H9 (cell line): Measurements from ENCODE around the gene HES3. TPM values are rescaled to one million over a fixed set of nuclear protein-coding genes. Genes with fewer than 3 reads are reported as not detected.

Experiments used
- DNase-seq: peaks from one replicate; pipeline ENCODE4 v3.0.0-alpha.2; 2017
- H2AFZ ChIP-seq: one replicate; pipeline ENCODE4 v1.6.1; 2013; ENCODE audit warnings: mild to moderate bottlenecking, low read length, control low read depth, moderate library complexity
- H2AK5ac ChIP-seq: 2 replicates; pipeline ENCODE4 v1.6.1; 2013; ENCODE audit warnings: low read length, control low read depth, mixed read lengths; ENCODE audit not compliant: insufficient read length
- H2BK120ac ChIP-seq: one replicate; pipeline ENCODE4 v1.6.1; 2013; ENCODE audit warnings: low read depth, mild to moderate bottlenecking, low read length, control low read depth, inconsistent platforms; ENCODE audit not compliant: poor library complexity, severe bottlenecking
- H2BK12ac ChIP-seq: 2 replicates; pipeline ENCODE4 v1.6.1; 2013; ENCODE audit warnings: low read length, control low read depth, mixed read lengths, low read depth; ENCODE audit not compliant: insufficient read length
- H2BK15ac ChIP-seq: 2 replicates; pipeline ENCODE4 v1.6.1; 2013; ENCODE audit warnings: low read depth, low read length, control low read depth
- H2BK20ac ChIP-seq: one replicate; pipeline ENCODE4 v1.6.1; 2013; ENCODE audit warnings: low read depth, mild to moderate bottlenecking, low read length, control low read depth, inconsistent platforms; ENCODE audit not compliant: poor library complexity, severe bottlenecking
- H2BK5ac ChIP-seq: 2 replicates; pipeline ENCODE4 v1.6.1; 2013; ENCODE audit warnings: low read length, control low read depth, mixed read lengths; ENCODE audit not compliant: insufficient read length
- H3K14ac ChIP-seq: 2 replicates; pipeline ENCODE4 v1.6.1; 2013; ENCODE audit warnings: low read length, control low read depth; ENCODE audit not compliant: insufficient read depth
- H3K18ac ChIP-seq: 2 replicates; pipeline ENCODE4 v1.6.1; 2013; ENCODE audit warnings: low read depth, mild to moderate bottlenecking, mixed read lengths, low read length, control low read depth; ENCODE audit not compliant: insufficient read length
- H3K23ac ChIP-seq: 2 replicates; pipeline ENCODE4 v1.6.1; 2013; ENCODE audit warnings: low read length, control low read depth, mixed read lengths, low read depth; ENCODE audit not compliant: insufficient read length
- H3K23me2 ChIP-seq: 2 replicates; pipeline ENCODE4 v1.6.1; 2013; ENCODE audit warnings: low read depth, mild to moderate bottlenecking, mixed read lengths, low read length, control low read depth; ENCODE audit not compliant: insufficient read length, poor library complexity, severe bottlenecking
- H3K27ac ChIP-seq: 2 replicates; pipeline ENCODE4 v1.5.1; 2013; ENCODE audit warnings: low read length, control low read depth, mixed read lengths, low read depth; ENCODE audit not compliant: insufficient read length
- H3K27me3 ChIP-seq: 2 replicates; pipeline ENCODE4 v1.6.1; 2013; ENCODE audit warnings: low read length, control low read depth, inconsistent platforms; ENCODE audit not compliant: insufficient read depth
- H3K4ac ChIP-seq: 2 replicates; pipeline ENCODE4 v1.6.1; 2013; ENCODE audit warnings: low read depth, mild to moderate bottlenecking, control low read depth, inconsistent platforms, low read length, moderate library complexity
- H3K4me1 ChIP-seq: 2 replicates; pipeline ENCODE4 v1.6.1; 2013; ENCODE audit warnings: low read length, control low read depth, inconsistent platforms; ENCODE audit not compliant: insufficient read depth
- H3K4me2 ChIP-seq: 2 replicates; pipeline ENCODE4 v1.6.1; 2013; ENCODE audit warnings: low read length, control low read depth, mixed read lengths; ENCODE audit not compliant: insufficient read length, insufficient read depth
- H3K56ac ChIP-seq: 2 replicates; pipeline ENCODE4 v1.6.1; 2013; ENCODE audit warnings: low read depth, mild to moderate bottlenecking, mixed read lengths, low read length, control low read depth; ENCODE audit not compliant: insufficient read length
- H3K79me1 ChIP-seq: 2 replicates; pipeline ENCODE4 v1.6.1; 2013; ENCODE audit warnings: low read depth, mild to moderate bottlenecking, moderate library complexity, low read length, control low read depth, inconsistent platforms; ENCODE audit not compliant: insufficient read depth, poor library complexity, severe bottlenecking
- H3K79me2 ChIP-seq: 2 replicates; pipeline ENCODE4 v1.6.1; 2013; ENCODE audit warnings: low read length, control low read depth, inconsistent platforms; ENCODE audit not compliant: insufficient read depth
- H3K9ac ChIP-seq: 2 replicates; pipeline ENCODE4 v1.6.1; 2013; ENCODE audit warnings: low read length, control low read depth, mixed read lengths; ENCODE audit not compliant: insufficient read length; ENCODE audit errors: extremely low read depth
- H3K9me3 ChIP-seq: one replicate; pipeline ENCODE4 v1.6.1; 2013; ENCODE audit warnings: low read depth, low read length, inconsistent platforms; ENCODE audit not compliant: control insufficient read depth
- H3T11ph ChIP-seq: one replicate; pipeline ENCODE4 v1.6.1; 2013; ENCODE audit warnings: mild to moderate bottlenecking, low read length, control low read depth, inconsistent platforms
- H4K20me1 ChIP-seq: one replicate; pipeline ENCODE4 v1.6.1; 2013; ENCODE audit not compliant: control insufficient read depth, insufficient read length, insufficient read depth
- H4K5ac ChIP-seq: 2 replicates; pipeline ENCODE4 v1.6.1; 2013; ENCODE audit warnings: low read depth, mild to moderate bottlenecking, mixed read lengths, low read length, control low read depth; ENCODE audit not compliant: insufficient read length
- H4K8ac ChIP-seq: replicated peaks from 2 replicates; pipeline ENCODE4 v1.6.1; 2013; ENCODE audit warnings: low read length, control low read depth, mixed read lengths, low read depth; ENCODE audit not compliant: insufficient read length
- H4K91ac ChIP-seq: 2 replicates; pipeline ENCODE4 v1.6.1; 2013; ENCODE audit warnings: low read depth, mild to moderate bottlenecking, moderate library complexity, mixed read lengths, low read length, control low read depth; ENCODE audit not compliant: insufficient read length
- H3K27ac Mint-ChIP-seq, 3 experiments: 2 replicates in 2 of 3; 3 replicates in 1 of 3; pipeline ENCODE4 v1.8.0; 2020 to 2021; ENCODE audit warnings: mixed read lengths in 3 of 3, mild to moderate bottlenecking in 1 of 3, moderate library complexity in 1 of 3
- H3K27me3 Mint-ChIP-seq: 2 replicates; pipeline ENCODE4 v1.8.0; 2021; ENCODE audit warnings: low read depth, mild to moderate bottlenecking, moderate library complexity, mixed read lengths
- H3K36me3 Mint-ChIP-seq, 3 experiments: 2 replicates in 2 of 3; 3 replicates in 1 of 3; pipeline ENCODE4 v1.8.0; 2020 to 2021; ENCODE audit warnings: low read depth in 3 of 3, mixed read lengths in 3 of 3; ENCODE audit not compliant: insufficient read depth in 1 of 3
- H3K4me1 Mint-ChIP-seq, 2 experiments: 2 replicates each; pipeline ENCODE4 v1.8.0; 2020; ENCODE audit warnings: mixed read lengths in 2 of 2
- H3K4me3 Mint-ChIP-seq, 2 experiments: 2 replicates in 1 of 2; 3 replicates in 1 of 2; pipeline ENCODE4 v1.8.0; 2020 to 2021; ENCODE audit warnings: mild to moderate bottlenecking in 2 of 2, mixed read lengths in 2 of 2, moderate library complexity in 1 of 2
- H3K9me3 Mint-ChIP-seq, 2 experiments: 2 replicates in 1 of 2; 3 replicates in 1 of 2; pipeline ENCODE4 v1.8.0; 2020; ENCODE audit warnings: mild to moderate bottlenecking in 2 of 2, mixed read lengths in 2 of 2, moderate library complexity in 1 of 2
- CTCF ChIP-seq: fragments of 200-600 bp; sonication (generic); conservative IDR thresholded peaks from 3 replicates; pipeline ENCODE4 v1.8.0; 2021; ENCODE audit warnings: antibody characterized with exemption, mild to moderate bottlenecking
- WGBS: extraction: QIAGEN DNeasy Blood & Tissue Kit; methylation state at CpG from one replicate; pipeline ENCODE4 v1.1.7; 2013; ENCODE audit warnings: missing lambda C conversion rate, low lambda C conversion rate, mixed read lengths; ENCODE audit not compliant: insufficient read length; ENCODE audit errors: extremely low coverage; 5-methylcytosine and 5-hydroxymethylcytosine counted together
- total RNA-seq: library from RNA; stranded (reverse); gene quantifications from 2 replicates; pipeline ENCODE4 v1.2.1, GENCODE V29; 2021

The HES3 gene
- total RNA-seq, 1 experiment from 2014 or later: 89.9 TPM

GRCh38 chr1:6244401-6245049 lies 546 bp downstream of the HES3 start:
- Histone ChIP-seq H2BK12ac (no peak overlapping the region), H4K5ac (no peak overlapping the region), H3K18ac (no peak overlapping the region), H2BK20ac (no peak overlapping the region), H4K20me1 (no peaks in the 10 kb centered on the region), H4K8ac (no peak overlapping the region), H2AK5ac (no peak overlapping the region), H4K91ac (no peak overlapping the region), H2BK5ac (no peak overlapping the region), H3K56ac (no peak overlapping the region), H2BK15ac (no peak overlapping the region), H3K4me2 (peak overlapping the region; percentile 79), H3K9me3 (no peaks in the 10 kb centered on the region), H3K27me3 (peaks cover 5% of the 10 kb centered on the region; the same call in 1 of the 2 replicates), H2BK120ac (no peak overlapping the region), H3T11ph (no peak overlapping the region), H3K4ac (no peak overlapping the region), H3K79me2 (no peaks in the 10 kb centered on the region), H3K4me1 (peaks cover 2% of the 10 kb centered on the region; the same call in 1 of the 2 replicates), H3K23me2 (peaks cover 25% of the 10 kb centered on the region), H3K79me1 (no peaks in the 10 kb centered on the region), H2AFZ (no peak overlapping the region), H3K9ac (no peak overlapping the region), H3K23ac (no peak overlapping the region), H3K27ac (no peak overlapping the region), H3K14ac (no peak overlapping the region)
- peak; percentile 55 for DNase-seq
- Mint-ChIP-seq H3K27ac (peak overlapping the region in 2 of 3 experiments; percentile 20 to 57; a peak in 3 of 7 replicates), H3K4me1 (peaks cover 41 to 42% of the 10 kb centered on the region in 2 experiments), H3K4me3 (peak overlapping the region; percentile 83 to 89), H3K36me3 (no peaks in the 10 kb centered on the region), H3K27me3 (peaks cover 32% of the 10 kb centered on the region), H3K9me3 (no peaks in the 10 kb centered on the region)
- WGBS: no CpG with 5 or more reads among the region's 24 CpGs
- TF ChIP-seq CTCF: no peak
